Hematopoietic multipotent progenitor cell treated with erythropoietin and hydrocortisone succinate and interleukin-3 and kit ligand, for 4 days (in vitro differentiated cells): ENCODE data around the gene ITGB4.

Source experiments
- DNase-seq: peaks from one replicate; pipeline ENCODE4 v3.0.0-alpha.2; 2015

The ITGB4 gene

DNA sequence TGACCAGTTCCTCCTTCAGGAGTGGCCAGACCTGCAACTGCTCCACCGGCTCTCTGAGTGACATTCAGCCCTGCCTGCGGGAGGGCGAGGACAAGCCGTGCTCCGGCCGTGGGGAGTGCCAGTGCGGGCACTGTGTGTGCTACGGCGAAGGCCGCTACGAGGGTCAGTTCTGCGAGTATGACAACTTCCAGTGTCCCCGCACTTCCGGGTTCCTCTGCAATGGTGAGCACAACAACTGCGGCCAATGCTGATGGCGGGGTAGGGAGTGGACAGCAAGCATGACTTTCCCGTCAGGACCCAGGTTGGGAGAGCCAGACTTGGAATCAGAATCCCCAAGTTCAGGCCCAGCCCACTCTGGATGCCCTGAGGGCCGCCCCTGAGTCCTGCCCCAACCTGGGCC lies 12.2 kb downstream of the ITGB4 start:
- no peak for DNase-seq

DNA sequence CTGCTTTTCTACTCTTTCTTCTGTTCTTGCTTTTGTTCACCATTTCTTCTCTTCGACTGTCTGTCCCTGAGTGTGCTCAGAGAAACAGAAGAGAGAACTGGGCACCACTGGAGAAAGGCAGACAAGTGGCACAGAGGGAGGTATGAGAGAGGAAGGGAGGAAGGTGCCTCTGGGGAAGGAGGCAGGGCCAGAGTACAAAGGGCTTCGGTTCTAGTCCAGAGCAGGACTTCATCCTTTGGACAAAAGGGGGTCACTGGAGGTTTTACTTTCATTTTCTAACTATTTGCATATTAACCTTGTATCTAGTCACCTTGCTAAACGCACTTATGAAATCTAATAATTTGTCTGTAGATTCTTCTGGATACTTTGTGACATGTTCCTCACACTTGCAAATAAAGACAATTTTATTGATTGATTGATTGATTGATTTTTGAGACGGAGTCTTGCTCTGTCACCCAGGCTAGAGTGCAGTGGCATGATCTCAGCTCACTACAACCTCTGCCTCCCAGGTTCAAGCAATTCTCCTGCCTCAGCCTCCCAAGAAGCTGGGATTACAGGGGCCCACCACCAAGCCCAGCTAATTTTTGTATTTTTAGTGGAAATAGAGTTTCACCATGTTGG lies 13.5 kb downstream of the ITGB4 start:
- DNase-seq, result no peak

DNA sequence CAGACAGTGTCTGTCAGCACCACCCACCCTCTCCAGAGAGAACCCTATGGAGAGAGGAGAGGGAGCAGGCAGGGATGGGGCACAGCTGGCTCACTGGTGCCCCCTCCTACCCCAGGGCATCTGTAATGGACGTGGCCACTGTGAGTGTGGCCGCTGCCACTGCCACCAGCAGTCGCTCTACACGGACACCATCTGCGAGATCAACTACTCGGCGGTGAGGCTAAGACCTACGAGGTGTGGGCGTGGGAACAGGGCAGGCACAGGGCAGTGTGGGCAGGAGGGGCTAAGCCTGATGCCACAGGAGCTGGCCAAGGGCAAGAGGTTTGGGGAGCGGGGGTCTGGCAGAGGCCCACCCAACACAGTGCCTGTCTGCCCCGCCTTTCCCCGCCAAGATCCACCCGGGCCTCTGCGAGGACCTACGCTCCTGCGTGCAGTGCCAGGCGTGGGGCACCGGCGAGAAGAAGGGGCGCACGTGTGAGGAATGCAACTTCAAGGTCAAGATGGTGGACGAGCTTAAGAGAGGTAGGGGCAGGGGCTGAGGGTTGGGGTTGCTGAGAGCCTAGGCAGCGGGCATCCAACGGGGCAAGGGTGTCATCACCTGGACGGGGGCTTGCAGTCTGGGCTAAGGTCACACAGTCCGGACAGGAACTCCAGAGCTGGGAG lies 15.0 kb downstream of the ITGB4 start:
- DNase-seq, result no peak

DNA sequence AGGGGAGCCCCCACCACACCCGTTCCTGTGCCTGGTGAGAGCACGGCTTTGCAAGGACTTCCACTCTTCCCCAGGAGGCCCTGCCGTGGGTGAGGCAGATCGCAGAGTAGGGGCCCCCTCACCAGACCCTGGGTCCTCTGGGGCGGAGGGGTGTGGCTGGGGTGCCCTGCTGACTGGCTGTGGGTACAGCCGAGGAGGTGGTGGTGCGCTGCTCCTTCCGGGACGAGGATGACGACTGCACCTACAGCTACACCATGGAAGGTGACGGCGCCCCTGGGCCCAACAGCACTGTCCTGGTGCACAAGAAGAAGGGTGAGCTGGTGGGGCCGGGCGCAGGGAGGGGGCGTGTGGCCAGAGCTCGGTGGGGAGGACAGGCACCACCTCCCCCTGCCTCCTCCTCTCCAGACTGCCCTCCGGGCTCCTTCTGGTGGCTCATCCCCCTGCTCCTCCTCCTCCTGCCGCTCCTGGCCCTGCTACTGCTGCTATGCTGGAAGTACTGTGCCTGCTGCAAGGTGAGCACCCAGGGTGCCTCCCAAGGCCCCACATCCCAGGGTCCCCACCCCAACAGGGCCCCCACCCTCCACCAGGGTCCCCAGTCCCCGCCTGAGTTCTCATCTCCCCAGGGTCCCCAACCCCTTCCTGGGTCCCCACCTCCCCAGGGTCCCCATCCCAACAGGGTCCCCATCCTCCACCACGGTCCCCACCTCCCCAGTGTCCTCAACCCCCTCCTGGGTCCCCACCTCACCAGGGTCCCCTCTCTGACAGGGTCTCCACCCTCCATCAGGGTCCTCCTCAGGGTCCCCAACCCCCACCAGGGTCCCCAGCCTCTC lies 16.1 kb downstream of the ITGB4 start:
- DNase-seq, result no peak

DNA sequence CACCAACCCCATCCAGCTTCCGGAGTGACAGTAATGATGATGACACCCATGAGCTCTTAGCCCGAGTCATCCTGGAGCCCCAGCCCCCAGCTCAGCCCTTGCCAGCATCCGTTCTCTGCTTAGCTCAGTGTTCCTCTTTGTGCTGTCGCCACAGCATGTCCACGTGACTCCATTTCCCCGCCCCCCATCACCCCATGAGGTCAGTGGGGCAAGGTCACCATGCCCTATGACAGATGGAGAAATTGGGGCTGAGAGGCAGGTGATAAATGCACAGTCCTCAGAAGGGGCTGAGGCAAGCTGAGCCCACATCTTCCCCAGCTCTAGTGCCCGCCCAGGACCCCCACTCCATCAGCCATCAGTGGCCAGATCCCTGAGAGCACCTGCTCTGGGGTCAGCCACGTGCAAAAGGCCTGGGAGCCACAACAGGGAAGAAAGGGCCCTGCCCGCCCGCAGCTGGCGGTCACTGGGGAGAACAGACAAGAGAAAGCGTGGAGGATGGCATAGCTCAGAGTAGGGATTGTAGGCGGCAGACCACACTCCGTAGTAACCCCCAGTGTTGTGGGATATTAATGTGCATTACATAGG lies 17.1 kb downstream of the ITGB4 start:
- peak; percentile 84 for DNase-seq

DNA sequence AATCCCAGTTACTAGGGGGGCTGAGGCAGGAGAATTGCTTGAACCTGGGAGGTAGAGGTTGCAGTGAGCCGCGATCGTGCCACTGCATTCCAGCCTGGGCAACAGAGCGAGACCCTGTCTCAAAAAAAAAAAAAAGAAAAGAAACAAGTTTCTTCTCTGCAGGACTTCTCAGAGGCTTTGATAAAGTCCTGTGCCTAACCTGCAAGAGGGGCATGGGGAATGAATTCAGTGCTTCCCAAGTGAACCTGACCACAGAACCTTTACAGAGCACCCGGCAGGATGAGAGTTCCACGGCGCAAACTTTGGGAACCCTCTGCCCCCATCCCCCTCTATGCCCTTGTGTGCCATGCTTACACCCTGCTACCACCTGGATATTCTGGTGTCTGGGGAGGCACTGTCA lies 17.9 kb downstream of the ITGB4 start:
- no peak for DNase-seq

DNA sequence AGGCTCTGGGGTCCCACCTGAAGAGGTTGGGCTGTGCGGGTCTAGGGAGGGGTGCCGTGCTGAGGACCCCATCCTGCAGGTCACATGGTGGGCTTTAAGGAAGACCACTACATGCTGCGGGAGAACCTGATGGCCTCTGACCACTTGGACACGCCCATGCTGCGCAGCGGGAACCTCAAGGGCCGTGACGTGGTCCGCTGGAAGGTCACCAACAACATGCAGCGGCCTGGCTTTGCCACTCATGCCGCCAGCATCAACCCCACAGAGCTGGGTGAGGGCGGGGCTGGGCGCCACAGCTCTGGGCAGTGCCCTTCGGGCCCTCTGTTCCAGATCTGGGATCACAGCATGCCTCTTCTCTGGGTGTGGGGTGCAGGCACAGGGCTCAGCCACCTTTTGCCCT lies 18.5 kb downstream of the ITGB4 start:
- DNase-seq, result no peak

DNA sequence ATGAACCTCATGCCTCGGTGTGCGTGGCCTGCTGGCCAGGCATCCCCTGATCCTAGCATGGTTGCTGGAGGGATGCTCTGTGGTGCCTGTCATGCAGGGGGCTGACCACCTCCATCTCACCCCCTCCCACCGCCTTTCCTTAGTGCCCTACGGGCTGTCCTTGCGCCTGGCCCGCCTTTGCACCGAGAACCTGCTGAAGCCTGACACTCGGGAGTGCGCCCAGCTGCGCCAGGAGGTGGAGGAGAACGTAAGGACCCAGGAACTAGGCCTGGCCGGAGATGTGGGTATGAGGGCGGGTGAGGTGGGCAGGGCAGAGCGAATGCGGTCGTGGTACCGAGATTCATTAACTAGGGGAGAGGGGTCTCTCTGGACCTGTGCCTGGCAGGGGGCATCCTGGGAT lies 19.0 kb downstream of the ITGB4 start:
- no peak for DNase-seq

DNA sequence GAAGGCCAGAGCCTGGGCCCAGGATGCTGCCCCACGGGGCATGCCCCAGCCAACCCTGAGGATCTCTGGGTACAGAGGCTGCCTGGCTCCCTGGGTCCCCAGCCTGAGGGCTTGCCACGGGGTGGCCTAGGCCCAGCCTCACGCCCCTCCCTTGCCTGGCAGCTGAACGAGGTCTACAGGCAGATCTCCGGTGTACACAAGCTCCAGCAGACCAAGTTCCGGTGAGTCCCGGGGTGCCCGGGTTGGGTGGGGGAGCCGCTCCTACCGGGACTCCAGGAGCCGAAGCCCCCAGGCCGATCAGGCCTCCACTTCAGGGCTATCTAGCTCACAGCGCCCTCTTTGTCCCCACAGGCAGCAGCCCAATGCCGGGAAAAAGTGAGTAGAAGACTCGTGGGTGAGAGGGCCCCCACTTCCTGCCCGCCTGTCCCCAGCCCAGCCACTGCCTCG lies 19.4 kb downstream of the ITGB4 start:
- no peak for DNase-seq

DNA sequence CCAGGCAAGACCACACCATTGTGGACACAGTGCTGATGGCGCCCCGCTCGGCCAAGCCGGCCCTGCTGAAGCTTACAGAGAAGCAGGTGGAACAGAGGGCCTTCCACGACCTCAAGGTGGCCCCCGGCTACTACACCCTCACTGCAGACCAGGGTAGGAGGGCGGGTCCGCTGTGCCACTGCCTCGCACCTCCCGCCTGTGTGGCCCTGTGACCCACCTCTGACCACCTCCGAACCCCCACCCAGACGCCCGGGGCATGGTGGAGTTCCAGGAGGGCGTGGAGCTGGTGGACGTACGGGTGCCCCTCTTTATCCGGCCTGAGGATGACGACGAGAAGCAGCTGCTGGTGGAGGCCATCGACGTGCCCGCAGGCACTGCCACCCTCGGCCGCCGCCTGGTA lies 21.1 kb downstream of the ITGB4 start:
- DNase-seq, result no peak

DNA sequence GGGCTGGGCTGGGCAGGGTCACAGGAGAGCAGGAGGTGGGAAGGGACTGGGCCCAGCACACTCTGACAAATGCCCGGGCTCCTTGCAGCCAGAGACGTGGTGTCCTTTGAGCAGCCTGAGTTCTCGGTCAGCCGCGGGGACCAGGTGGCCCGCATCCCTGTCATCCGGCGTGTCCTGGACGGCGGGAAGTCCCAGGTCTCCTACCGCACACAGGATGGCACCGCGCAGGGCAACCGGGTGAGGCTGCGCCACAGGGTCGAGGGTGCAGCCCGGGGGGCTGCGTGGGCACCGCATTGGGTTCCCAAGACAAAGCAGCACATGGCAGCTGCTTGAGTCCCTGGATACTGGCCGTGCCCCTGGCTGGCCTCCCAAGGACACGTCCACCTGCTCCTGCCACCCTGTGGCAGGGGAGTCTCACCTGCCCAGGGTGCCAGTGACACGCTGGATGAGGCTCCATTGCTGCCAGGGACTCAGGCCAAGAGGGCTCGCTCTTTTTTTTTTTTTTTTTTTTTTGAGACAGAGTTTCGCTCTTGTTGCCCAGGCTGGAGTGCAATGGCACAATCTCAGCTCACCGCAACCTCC lies 22.5 kb downstream of the ITGB4 start:
- no peak for DNase-seq

DNA sequence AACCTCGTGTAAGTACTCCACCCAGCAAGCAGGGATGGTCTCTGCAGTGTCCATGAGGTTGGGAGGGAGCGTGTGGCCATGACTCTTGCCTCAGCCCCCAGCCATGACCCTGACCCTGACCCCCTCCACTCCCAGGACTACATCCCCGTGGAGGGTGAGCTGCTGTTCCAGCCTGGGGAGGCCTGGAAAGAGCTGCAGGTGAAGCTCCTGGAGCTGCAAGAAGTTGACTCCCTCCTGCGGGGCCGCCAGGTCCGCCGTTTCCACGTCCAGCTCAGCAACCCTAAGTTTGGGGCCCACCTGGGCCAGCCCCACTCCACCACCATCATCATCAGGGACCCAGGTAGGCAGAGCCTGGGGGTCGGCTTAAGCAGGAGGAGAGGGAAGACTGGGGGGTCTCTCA lies 27.4 kb downstream of the ITGB4 start:
- no peak for DNase-seq

DNA sequence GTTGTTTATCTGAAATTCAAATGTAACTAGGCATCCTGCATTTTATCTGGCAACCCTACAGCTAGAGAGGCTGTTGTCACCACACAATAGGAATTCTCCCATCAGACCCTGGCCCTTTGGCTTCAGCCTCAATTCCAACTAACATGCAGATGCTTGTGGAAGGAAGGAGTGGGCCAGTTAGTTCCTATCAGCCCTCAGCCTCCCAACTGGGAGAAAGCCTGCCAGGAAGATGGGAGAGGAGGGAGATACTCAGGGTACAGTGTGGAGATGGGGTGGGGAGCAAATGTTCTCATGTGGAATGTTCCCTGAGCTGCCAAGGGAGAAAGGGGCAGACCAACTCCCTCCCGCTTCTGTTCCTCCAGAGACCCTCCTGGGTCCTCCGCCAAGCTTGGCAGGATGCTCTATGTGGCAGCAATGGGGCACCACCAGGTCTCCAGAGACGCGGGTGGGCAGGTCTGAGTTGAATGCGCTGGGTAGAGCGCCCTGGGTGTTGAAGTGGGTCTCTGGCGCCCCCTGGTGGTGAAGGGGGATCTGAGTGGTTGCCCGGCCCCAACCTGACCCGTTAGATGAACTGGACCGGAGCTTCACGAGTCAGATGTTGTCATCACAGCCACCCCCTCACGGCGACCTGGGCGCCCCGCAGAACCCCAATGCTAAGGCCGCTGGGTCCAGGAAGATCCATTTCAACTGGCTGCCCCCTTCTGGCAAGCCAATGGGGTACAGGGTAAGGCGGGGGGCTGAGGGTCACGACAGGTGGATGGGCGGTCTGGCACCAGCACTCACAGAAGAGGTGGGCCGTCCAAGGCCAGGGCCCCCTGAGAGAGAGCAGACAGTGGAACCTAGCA lies 28.5 kb downstream of the ITGB4 start:
- DNase-seq, result peak; percentile 90

DNA sequence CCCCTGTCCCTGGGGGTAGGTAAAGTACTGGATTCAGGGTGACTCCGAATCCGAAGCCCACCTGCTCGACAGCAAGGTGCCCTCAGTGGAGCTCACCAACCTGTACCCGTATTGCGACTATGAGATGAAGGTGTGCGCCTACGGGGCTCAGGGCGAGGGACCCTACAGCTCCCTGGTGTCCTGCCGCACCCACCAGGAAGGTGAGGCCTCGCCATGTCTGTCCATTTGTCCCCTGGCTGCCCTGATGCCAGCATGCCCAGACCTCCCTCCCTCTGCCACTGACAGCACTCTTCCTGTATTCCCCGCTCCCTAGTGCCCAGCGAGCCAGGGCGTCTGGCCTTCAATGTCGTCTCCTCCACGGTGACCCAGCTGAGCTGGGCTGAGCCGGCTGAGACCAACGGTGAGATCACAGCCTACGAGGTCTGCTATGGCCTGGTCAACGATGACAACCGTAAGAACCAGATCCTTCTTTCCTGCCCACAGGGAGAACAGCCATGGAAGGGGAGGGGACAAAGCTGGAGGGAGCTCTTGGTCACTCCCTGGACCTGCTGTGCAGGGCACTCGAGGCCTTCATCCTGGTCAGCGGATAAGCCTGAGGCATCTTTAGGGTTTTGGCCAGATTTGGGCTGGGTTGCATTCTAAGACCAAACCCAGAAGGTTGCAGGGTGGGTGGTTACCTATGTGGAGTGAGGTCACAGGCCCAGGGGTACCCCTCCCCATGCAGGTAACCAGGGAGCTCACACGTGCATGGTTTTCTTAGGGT lies 29.6 kb downstream of the ITGB4 start:
- DNase-seq, result no peak

DNA sequence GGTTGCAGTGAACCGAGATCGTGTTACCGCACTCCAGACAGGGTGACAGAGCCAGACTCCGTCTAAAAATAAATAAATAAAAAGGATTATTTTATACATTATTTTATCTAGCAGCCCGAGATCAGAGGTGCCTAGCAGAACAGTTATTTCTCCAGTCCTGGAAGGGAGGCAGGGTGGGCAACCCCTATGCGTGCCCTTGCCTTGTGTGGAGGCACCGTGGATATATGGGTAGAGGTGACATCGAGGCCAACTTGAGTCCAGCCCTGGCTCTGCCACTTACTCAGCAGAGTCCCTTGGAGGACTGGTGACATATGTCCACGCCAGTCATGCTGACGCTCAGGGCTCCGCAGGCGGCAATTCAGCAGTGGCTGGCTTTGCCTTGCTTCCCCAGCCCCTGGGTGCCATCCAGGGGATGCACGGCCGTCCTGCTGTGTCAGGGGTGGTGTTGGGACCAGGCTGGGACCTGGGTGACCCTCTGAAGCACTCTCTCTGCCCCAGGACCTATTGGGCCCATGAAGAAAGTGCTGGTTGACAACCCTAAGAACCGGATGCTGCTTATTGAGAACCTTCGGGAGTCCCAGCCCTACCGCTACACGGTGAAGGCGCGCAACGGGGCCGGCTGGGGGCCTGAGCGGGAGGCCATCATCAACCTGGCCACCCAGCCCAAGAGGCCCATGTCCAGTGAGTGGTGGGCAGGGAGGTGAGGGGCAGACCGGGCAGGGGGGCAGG lies 30.6 kb downstream of the ITGB4 start:
- no peak for DNase-seq

DNA sequence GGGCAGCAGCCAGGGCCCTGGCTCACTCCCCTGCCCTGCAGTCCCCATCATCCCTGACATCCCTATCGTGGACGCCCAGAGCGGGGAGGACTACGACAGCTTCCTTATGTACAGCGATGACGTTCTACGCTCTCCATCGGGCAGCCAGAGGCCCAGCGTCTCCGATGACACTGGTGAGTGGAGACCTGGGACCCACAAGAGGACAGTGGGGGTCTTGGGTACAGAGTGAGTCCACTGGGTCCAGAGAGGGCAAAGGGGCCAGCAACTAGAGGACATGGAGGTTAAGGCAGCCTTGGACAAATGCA lies 31.1 kb downstream of the ITGB4 start:
- DNase-seq, result no peak

DNA sequence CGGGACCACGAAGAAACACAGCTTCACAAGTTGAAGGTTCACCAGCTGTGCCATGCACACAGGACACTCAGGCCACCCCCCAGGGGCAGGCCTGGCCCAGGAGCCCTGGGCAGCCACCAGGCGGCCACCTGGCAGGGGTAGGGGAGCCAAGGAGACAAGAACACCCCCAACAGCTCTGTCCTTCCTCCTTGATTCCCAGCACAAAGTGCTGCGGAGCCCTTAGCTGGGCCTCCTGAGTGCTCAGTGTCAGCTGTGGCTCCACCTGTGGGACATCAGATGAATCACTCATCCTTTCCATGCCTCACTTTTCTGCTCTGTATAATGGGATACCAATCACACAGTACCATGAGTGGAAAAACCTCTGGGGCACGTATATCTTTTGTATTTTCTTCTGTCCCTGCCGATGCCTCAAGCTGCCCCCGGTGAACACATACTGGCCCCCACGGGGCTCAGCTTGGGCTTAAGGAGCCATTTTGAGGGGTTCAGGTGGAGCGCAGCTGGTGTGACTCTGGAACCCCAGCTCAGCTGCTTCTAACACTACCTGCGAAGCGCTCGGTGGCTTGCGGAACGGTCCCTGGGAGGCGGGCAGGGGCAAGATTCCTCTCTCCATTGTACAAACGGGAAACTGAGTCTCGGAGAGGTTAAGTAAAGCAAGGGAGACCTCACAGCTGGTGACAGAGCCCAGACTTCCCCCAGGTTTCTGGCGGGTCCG lies 31.7 kb downstream of the ITGB4 start:
- DNase-seq, result no peak

DNA sequence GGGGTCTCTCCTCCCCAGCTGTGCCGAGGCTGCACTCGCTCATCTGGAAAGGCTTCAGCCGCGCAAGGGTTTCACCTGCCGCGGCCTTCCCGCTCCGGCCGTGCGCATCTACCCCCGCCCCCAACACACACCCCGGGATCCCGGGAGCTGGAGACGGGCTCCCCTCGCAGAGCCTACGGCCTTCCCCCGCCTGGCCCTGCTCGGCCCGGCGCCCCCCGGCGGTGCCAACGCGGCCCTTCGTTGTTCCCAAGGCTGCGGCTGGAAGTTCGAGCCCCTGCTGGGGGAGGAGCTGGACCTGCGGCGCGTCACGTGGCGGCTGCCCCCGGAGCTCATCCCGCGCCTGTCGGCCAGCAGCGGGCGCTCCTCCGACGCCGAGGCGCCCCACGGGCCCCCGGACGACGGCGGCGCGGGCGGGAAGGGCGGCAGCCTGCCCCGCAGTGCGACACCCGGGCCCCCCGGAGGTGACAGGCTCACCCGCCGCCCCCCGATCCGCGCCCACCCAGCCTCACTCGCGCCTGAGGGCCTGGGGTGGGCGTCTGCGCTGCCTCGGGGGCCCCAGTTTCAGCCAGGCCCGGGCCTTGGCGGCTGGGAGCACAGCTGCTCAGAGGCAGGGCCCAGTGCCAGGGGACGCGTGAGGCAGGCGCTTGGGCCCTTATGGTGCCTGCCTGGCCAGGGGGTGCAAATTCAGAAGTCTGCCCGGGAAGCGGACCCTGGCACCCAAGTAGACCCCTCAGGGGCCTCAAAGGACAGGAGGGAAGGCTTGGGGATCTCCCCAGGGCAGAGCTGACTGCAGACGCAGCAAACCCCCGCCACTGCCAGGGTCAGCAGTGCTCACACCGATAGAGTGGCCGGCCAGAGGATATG lies 32.5 kb downstream of the ITGB4 start:
- DNase-seq, result peak; percentile 91
